IPS-NIHi7 (cell line): Measurements from ENCODE around the gene ZSCAN32.

Experiments
- DNase-seq: peaks from one replicate; pipeline ENCODE4 v3.0.0; 2012; ENCODE audit warnings: mixed read lengths; ENCODE audit errors: extremely low spot score

Gene ZSCAN32

DNA sequence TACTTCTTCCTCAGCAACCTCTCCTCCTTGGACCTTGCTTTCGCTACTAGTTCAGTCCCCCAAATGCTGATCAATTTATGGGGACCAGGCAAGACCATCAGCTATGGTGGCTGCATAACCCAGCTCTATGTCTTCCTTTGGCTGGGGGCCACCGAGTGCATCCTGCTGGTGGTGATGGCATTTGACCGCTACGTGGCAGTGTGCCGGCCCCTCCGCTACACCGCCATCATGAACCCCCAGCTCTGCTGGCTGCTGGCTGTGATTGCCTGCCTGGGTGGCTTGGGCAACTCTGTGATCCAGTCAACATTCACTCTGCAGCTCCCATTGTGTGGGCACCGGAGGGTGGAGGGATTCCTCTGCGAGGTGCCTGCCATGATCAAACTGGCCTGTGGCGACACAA, 44.7 kb downstream of the ZSCAN32 start:
- no peak for DNase-seq

DNA sequence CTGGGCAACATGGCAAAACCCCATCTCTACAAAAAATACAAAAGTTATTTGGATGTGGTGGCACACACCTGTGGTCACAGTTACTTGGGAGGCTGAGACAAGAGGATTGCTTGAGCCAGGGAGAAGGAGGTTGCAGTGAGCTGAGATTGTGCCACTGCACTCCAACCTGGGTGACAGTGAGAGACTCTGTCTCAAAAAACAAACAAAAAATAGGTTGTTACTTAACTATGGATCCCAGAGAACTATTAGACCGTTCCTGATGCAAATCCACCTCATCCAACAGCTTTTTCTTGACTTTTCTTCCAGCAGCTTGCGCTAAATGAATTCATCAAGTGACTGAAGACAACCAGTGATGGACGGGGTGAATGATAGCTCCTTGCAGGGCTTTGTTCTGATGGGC, 45.2 kb downstream of the ZSCAN32 start, which contains the start of gene OR2C1:
TSS of gene OR2C1 (plus strand) at position 301 of the 400 bp plus-strand sequence. CDS start at position 353, 52 bp downstream.
- no peak for DNase-seq

DNA sequence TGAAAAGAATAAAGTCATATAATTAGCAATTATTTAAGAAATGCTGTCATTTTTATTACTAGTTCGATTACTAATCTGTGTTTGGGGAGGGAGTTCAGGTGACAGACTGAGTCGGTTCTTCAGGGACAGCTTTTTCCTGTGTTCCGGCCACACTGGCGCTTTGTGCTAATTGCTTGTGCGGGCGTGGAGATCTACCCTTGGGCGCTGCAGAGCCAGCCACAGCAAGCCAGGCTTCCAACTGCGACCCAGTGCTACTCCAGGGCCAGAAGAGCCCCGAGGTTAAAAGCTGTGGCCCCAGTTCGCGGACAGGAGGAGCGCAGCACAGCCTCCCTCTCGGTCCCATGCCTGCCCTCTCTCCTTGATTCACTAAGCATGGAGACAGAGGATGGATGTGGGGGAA, 51.6 kb downstream of the ZSCAN32 start:
- no peak for DNase-seq

DNA sequence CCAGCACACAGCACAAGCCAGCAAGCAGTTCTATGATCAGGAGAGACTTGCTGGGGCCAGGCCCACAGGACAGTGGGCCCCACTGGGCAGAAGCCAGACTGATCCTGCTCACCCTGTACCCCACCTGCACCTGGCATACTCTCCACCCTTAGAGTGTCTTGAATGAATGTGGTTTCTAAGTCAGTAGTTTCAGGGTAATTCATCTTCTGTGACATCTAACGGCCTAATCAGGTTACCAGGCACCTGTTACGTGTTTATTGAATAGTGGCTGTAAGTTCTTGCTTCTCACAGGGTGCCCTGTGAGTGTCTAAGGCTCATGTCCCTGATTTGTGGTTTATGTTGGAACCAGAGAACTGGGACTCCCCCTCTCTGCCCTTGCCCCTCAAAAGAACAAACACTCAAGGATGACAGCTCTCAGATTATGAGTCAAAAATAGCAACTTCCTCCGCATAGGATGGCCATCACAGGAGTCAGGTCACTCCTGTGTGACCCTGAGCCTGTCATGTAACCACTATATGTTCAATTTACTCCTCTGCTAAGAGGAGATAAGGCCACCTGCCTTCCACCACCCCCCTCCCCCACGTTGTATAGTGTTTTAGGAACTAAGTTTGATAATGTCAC, 52.1 kb downstream of the ZSCAN32 start:
- no peak for DNase-seq

DNA sequence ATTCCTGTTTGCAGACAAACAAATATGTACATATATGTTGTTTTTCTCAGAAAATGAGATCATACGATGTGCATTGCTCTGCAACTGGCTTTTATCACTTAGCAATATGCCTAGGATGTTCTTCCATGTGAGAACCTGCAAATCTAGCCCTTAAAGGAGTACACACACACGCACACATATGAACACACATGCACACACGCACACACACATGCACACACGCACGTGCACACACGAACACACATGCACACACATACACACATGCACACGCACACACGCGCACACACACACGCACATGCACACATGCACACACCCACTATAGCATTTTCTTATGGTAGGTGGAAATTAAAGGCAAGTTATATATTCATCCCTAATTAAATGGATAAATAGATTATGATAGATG, 53.2 kb downstream of the ZSCAN32 start:
- DNase-seq, result no peak

DNA sequence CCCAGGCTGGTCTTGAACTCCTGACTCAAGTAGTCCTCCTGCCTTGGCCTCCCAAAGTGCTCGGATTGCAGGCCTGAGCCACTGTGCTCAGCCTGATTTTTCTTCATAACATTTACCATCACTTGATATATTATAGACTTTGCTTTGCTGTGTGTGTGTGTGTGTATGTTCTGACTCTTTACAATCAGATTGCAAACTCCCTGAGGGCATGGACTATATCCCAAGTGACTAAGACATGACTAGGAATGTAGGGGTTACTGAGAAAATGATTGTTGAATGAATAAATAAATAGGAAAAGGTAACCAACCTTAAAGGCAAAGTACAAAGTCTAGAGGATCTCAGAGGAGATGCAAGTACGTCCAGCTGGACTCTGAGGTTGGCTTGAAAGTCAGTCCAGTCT, 54.8 kb downstream of the ZSCAN32 start:
- no peak for DNase-seq
